ENCODE measurements around the gene CSMD2. TPM values are rescaled to one million over a fixed set of nuclear protein-coding genes. Genes with fewer than 3 reads are reported as not detected.

The CSMD2 gene
- total RNA-seq, 2 donors from 2014 or later, result 2.8 to 3.0 TPM

DNA sequence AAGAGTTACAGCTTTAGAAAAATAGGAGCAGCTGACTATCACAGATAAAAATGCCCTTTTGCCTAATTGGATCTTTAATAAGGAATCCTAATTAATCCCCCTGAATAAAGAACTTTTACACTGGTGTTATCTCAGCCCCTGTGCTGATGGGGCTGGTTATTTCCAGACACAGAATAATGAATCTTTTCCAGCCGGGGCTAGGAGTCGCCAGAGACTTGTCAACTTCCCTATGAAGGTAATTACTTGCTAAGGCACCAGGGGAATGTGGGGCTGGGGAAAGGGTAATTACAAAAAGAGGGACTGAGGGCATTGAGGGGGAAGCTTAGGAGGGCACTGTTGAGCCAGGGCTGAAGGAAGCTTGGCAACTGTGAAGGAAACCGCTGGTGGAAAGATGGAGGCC lies 266.6 kb downstream of the CSMD2 start:
- DNase-seq (ENCODE audit: low spot score) (no peak), ATAC-seq (ENCODE audit: insufficient number of reproducible peaks, low FRiP score, low read depth) (no peak)
- Histone ChIP-seq H3K27ac (no peak overlapping the region), H3K4me1 (ENCODE audit: control insufficient read depth in 1 of 2, low read depth in 2 of 2) (peaks cover 16 to 47% of the 10 kb centered on the region in 2 donors), H3K36me3 (no peaks in the 10 kb centered on the region), H3K4me3 (no peak overlapping the region), H3K9me3 (no peaks in the 10 kb centered on the region), H3K27me3 (replicated peaks; ENCODE audit: insufficient read depth) (no peaks in the 10 kb centered on the region)
- TF ChIP-seq, protein P1, sequence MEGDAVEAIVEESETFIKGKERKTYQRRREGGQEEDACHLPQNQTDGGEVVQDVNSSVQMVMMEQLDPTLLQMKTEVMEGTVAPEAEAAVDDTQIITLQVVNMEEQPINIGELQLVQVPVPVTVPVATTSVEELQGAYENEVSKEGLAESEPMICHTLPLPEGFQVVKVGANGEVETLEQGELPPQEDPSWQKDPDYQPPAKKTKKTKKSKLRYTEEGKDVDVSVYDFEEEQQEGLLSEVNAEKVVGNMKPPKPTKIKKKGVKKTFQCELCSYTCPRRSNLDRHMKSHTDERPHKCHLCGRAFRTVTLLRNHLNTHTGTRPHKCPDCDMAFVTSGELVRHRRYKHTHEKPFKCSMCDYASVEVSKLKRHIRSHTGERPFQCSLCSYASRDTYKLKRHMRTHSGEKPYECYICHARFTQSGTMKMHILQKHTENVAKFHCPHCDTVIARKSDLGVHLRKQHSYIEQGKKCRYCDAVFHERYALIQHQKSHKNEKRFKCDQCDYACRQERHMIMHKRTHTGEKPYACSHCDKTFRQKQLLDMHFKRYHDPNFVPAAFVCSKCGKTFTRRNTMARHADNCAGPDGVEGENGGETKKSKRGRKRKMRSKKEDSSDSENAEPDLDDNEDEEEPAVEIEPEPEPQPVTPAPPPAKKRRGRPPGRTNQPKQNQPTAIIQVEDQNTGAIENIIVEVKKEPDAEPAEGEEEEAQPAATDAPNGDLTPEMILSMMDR (IDR thresholded peaks at IDR 0.05), result no peak

DNA sequence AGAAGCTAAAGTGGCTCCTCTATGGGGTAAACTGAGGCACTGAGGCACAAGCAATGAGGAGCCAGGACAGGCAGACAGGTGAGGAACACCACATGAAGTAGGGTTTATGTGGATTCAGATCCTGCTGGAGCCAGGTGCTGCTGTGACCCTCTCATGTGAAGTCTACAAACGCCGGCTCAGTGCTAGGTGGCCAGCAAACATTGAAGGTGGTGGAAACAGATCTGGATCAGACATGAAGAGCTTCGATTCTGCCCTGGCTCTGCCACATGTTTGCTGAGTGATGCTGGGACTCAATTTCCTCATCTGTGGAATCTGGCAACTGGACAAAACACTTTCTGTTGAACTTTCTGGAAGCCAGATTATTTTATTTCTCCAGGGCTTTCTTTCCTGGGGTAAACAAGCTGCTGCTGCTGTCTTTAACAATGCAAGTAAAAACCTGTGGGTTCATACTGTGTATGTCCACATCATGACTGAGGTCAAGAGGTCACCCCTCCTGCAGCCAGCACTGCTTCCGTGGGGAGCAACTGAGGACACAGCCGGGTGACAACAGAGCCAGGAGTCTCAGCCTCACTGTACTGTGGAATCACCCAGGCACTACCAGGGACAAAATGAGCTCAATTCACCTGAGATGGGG lies 267.8 kb downstream of the CSMD2 start:
- Histone ChIP-seq H3K27ac (peak overlapping the region in 1 of 2 donors; percentile 24), H3K36me3 (no peaks in the 10 kb centered on the region), H3K27me3 (replicated peaks; ENCODE audit: insufficient read depth) (no peaks in the 10 kb centered on the region), H3K9me3 (no peaks in the 10 kb centered on the region), H3K4me3 (no peak overlapping the region), H3K4me1 (ENCODE audit: control insufficient read depth in 1 of 2, low read depth in 2 of 2) (peaks cover 15 to 44% of the 10 kb centered on the region in 2 donors)
- ATAC-seq (ENCODE audit: insufficient number of reproducible peaks, low FRiP score, low read depth), result no peak
- DNase-seq (ENCODE audit: low spot score), result no peak
- TF ChIP-seq, protein P1 (IDR thresholded peaks at IDR 0.05), result no peak

DNA sequence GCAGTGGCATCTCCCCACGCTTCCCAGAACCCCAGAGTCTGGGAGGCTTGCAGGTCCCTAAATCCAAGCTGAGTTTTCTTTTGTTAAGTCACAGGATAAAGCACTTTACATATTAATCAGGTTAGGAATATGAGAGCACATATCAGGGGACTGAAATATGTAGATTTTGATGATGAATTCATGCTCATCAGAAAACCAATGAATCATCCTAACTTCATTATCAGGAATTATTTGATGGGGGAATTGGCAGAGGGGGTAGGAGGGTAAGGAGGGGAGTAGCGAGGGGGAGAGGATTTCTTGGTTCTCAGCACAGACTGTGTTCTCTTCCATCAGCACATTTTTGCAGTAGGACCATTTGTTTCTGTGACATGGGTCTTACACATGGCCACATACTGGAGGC lies 269.1 kb downstream of the CSMD2 start:
- Histone ChIP-seq H3K4me1 (ENCODE audit: control insufficient read depth in 1 of 2, low read depth in 2 of 2) (peaks cover 15 to 36% of the 10 kb centered on the region in 2 donors), H3K4me3 (no peak overlapping the region), H3K27me3 (replicated peaks; ENCODE audit: insufficient read depth) (no peaks in the 10 kb centered on the region), H3K27ac (no peak overlapping the region), H3K9me3 (no peaks in the 10 kb centered on the region), H3K36me3 (no peaks in the 10 kb centered on the region)
- DNase-seq (ENCODE audit: low spot score) (no peak), ATAC-seq (ENCODE audit: insufficient number of reproducible peaks, low FRiP score, low read depth) (no peak)
- TF ChIP-seq, protein P1 (IDR thresholded peaks at IDR 0.05), result no peak

DNA sequence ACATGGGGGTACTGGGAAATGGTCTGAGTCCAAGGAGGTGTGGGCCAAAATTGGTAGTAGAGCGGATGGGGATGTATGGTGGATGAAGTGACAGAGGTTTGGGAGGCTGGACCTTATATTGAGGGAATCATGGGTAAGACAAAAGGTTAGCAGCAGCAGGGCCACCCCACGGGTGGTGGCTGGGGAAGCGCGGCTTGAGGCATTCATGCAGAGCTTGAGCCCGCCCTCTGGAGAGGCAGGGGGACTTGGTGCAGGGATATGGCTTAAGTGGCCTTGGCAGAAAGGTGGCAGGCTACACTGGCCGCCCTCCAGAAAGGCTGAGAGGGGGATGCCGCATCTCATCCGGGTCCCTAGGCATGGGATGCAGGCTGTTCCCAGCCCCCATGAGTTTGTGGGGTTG lies 269.6 kb downstream of the CSMD2 start:
- no peaks in the 10 kb centered on the region for H3K36me3 ChIP-seq

DNA sequence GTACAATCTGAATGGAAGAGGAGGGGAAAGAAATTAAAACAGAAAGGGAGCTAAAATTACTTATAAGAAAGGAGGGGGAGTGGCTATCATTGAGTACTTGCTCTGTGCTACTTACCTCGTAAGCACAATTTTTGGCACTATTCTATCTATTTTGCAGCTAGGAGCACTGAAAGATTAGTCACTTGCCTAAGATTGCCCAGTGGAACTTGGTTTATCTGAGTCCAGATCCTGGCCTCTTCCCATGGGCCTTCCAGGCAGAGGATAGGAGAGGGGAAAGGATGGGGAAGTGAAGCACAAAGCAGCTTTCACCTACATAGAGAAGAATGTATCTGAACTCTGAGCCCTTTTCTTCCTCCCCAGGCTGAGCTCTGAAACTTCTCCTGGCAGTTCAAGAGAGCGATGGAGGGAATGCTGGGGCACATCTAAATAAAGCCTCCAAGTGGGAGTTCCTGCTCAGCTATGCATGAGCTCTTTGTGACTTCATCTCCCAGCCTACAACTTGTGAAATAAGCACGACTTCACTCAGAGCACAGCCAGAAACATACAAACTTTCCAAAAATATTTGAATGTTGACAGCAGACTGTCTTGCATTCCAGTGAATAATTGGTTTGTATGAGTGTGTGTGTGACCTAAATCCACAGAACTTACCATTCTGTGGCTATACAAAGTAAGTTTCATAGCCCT lies 271.7 kb downstream of the CSMD2 start:
- DNase-seq (ENCODE audit: low spot score), result no peak
- H3K4me3 ChIP-seq, result peak overlapping the region; percentile 15
- H3K27ac ChIP-seq, result peak overlapping the region; percentile 84 to 91
- no peaks in the 10 kb centered on the region for H3K27me3 ChIP-seq (replicated peaks; ENCODE audit: insufficient read depth)
- H3K4me1 ChIP-seq (ENCODE audit: control insufficient read depth in 1 of 2, low read depth in 2 of 2), result peaks cover 15 to 36% of the 10 kb centered on the region in 2 donors
- H3K36me3 ChIP-seq, result no peaks in the 10 kb centered on the region
- H3K9me3 ChIP-seq, result no peaks in the 10 kb centered on the region
- ATAC-seq (ENCODE audit: insufficient number of reproducible peaks, low FRiP score, low read depth), result peak; percentile 95
- TF ChIP-seq, protein P1 (IDR thresholded peaks at IDR 0.05), result no peak

More for the DNA sequence above, 269.6 kb downstream of the CSMD2 start:
- H3K9me3 ChIP-seq, result no peaks in the 10 kb centered on the region
- H3K4me1 ChIP-seq (ENCODE audit: control insufficient read depth in 1 of 2, low read depth in 2 of 2), result peaks cover 15 to 36% of the 10 kb centered on the region in 2 donors
- DNase-seq (ENCODE audit: low spot score) (no peak), ATAC-seq (ENCODE audit: insufficient number of reproducible peaks, low FRiP score, low read depth) (no peak)
- TF ChIP-seq, protein P1 (IDR thresholded peaks at IDR 0.05), result no peak
- no peaks in the 10 kb centered on the region for H3K27me3 ChIP-seq (replicated peaks; ENCODE audit: insufficient read depth)
- H3K4me3 ChIP-seq, result no peak overlapping the region
- peak overlapping the region; percentile 84 to 91 for H3K27ac ChIP-seq

Data from thoracic aorta (tissue), 2 donors.